DMS53 (cell line): Measurements from ENCODE around the gene ATRNL1.
A peak's percentile ranks its signal among the peaks of the same experiment; 100 is the strongest.
"Not testable (repeated sequence)": the region's sequence is repeated elsewhere in the genome, so short reads cannot be mapped to it uniquely, and the experiment has no call there.

ENCODE experiments used
- DNase-seq: peaks from one replicate; lab custom pipeline; 2025; lab: John Stamatoyannopoulos, UW

Gene ATRNL1

GRCh38 chr10:115222039-115222438, 128.9 kb downstream of the ATRNL1 start:
- DNase-seq = no peak

- no peak for DNase-seq
These were observed 146.6 kb downstream of the ATRNL1 start for GRCh38 chr10:115239761-115240160.

DNA sequence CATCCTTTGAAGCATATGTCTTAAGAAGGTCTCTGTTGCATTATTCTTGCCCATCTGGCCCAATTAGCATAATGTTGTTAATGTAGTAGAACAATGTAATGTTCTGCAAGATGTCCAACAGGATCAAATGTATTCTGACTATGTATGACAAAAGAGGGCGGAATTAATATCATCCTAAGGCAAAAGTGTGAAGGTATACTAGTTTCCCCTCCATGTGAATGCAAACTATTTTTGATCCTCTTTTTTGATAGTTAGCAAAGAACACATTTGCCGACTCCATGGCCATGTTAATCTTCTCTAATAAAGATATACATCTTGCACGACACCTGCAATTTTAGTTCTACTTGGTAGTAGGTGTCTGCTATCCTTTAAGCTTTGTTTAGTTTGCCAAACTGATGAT, 157.6 kb downstream of the ATRNL1 start:
- no peak for DNase-seq

DNA sequence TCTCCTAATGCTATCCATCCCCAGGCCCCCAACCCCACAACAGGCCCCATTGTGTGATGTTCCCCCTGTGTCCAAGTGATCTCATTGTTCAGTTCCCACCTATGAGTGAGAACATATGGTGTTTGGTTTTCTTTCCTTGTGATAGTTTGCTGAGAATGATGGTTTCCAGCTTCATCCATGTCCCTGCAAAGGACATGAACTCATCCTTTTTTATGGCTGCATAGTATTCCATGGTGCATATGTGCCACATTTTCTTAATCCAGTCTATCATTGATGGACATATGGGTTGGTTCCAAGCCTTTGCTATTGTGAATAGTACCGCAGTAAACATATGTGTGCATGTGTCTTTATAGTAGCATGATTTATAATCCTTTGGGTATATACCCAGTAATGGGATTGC, 160.6 kb downstream of the ATRNL1 start:
- not testable (repeated sequence) for DNase-seq

DNA sequence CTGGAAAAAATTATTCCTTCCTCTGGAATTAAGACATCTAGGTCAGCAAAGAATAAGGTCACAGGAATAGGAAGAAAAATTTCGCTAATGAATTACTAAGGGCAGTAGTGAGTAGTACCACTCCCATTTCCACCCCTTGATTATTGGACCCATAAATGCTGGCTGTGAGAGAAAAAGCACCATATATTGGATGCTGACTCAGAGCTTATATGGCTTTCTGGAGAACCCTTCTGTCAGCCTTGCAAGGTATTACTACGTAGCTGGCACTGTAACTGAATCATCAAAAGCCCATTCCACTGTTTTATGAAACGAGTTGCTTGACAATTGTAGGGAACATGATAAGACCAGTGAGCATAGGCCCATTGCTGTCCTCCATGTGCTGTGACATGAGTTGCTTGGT, 179.3 kb downstream of the ATRNL1 start:
- DNase-seq = no peak

DNA sequence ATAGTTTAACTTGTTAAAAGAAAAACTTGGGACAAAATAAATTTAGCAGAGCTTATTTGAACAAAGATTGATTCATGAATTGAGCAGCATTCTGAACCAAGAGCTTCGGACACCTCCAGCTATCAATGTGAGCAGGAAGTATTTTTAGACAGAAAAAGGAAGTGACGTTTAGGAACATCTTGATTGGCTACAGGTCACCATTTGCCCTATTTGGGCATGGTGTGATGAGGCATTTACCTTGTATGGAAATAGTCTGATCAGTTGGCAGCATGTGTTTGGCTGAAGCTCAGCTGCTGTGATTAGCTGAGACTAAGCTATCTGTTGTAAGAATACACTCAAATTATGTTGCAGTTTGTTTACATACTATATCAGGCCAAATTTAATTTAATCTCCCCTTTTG, 185.1 kb downstream of the ATRNL1 start:
- DNase-seq = no peak

DNA sequence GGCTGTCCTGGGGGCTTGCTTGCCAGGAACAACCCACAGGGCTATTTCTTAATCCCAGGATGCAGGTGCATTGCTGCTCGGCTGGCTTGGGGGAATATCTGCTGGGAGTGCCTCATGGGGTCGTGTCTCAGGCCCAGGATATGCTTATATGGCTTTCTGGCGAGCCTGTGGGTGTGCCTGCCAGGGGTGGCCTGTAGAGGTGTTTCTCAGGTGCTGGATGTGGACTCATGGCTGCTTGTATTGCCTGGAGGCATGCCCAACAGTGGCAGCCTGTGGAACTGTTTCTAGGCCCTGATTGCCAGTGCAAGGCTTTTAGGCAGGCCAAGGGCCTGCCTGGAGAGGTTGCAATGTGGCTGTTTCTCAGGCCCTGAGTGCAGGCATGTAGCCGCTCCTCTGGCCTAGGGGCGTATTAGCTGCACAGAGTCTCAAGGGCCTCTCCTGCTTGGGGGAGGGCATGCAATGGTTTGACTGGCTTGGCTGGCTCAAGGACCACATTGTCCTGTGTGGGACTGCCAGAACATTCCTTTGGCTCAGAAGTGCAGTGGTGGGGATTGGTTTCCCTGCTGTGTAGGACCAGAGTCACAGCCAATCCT, 202.1 kb downstream of the ATRNL1 start:
- no peak for DNase-seq

GRCh38 chr10:115300080-115300479, 206.9 kb downstream of the ATRNL1 start:
- DNase-seq = no peak

GRCh38 chr10:115319669-115320068, 226.5 kb downstream of the ATRNL1 start:
- not testable (repeated sequence) for DNase-seq

DNA sequence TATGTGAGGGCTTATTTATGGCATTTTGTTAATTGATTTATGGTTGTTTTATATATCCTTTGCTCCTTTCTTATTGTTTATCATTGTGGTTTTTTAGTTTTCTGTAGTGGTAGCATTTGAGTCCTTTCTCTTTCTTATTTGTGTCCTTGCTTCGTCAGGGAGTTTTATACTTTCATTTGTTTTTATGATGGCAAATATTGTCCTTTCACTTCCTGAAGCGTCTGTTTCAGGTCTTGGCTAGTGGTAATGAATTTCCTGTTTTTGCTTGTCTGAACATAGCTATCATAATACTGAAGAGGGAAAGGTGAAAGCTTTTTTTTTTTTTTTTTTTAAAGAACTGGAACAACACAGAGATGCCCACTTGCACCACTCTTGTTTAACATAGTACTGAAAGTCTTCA, 228.2 kb downstream of the ATRNL1 start:
- peak; percentile 67 for DNase-seq

DNA sequence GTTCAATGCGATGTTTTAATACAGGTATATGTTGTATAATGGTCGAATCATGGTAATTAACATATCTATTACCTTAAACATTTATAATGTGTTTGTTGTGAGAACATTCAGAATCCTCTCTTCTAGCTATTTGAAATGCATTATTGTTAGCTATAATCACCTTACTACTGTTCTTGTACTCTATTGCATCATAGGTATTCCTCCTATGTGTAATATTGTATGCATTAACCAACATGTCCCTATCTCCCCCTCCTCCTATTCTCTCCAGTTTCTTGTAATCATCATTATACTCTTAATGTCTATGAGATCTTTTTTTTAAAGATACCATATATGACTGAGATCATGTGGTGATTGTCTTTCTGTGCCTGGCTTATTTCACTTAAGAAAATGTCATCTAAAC, 235.2 kb downstream of the ATRNL1 start:
- no peak for DNase-seq

DNA sequence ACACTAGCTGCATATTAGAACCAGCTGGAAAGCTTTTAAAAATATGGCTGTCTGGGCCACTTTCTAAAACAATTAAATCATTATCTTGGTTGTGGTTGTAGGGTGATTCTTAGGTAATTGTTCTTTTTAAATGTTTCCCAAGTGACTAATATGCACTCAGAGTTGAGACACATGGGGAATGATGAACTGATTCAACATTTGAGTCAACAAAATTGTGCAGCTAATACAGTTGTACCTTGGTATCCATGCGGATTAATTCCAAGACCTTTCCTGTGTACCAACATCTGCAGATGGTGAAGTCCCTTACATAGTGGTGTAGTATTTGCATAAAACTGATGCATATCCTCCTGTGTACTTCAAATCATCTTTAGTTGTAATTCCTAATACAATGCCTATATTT, 242.2 kb downstream of the ATRNL1 start:
- no peak for DNase-seq

DNA sequence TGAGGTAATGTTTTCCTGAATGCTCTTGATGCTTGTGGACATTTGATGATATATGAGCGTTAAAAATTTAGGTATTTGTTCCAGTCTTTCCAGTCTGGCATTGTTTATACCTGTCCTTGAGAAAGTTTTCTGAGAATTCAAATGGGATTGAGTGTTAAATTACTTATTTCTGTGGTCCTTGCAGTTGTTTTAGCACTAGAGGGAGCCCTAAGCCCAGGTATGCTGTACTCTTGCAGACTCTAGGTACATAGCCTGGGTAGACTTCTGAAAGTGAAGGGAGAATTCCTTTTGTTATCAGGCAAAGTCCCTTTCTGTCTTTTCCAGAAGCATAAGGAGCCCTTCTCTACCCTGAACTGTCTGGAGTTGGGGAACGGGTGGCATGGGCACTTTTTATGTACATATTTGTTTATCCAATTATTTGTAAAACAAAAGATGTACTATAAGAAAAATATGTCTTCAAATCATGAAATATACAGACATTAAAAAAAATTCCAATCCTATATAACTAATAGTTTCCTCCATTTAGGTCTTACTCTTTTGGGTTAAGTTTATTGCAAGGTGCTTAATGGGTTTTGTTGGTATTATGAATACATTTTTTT, 262.1 kb downstream of the ATRNL1 start:
- peak; percentile 91 for DNase-seq

GRCh38 chr10:115367920-115368319, 274.8 kb downstream of the ATRNL1 start:
- not testable (repeated sequence) for DNase-seq

DNA sequence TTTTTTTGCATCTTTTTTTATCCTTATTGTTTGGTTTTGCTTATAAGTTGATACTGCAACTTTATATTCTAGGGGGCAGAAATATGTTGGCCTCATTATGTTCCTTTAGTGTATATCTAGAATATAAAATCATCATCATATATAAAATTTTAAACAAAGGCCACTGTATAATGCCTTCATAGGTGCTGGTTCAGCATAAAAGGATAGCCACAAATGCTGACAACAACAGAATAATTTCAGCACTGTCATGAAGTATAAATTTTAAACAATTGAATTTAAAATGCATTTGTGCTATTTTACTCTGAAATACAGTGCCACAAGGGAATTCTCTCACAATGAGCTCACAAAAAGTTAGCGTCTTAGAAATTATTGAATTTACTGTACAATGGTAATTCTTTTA, 285.9 kb downstream of the ATRNL1 start:
- no peak for DNase-seq

DNA sequence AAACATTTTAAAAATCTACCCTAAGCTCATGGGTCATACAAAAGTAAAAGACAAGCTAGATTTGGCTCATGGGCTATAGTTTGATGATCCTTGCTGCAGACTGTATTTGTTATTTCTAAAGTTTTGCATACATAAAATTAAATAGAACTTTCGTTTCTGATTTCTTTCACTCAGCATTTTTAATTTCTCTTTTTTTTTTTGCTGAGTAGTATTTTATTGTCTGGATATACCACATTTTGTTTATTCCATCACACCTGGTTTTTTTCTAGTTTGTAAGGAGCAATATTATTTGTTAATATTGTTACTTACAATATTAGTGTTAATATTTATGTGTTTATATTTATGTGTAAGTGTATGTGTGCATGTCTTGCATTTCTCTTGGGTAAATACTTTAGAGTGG, 291.5 kb downstream of the ATRNL1 start:
- no peak for DNase-seq

- DNase-seq = no peak
These were observed 297.4 kb downstream of the ATRNL1 start for GRCh38 chr10:115390607-115391006.

DNA sequence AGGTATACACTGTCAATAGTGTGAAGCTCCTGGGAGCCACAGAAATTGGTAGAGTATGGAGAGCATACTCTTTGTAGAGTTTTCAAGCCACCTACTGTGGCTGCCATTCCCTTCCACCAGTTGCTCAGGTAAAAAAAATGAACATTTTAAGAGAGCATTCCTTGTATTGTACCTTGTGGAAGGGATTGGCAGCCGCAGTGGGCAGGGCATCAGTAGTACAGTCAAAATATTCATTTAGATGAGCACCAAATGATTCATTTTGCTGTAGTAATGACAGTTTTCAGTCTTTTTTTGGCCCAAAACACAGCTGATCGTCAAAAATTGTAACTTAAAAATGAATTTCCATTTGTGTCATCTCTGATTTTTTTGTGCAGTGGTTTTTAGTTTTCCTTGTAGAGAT, 304.9 kb downstream of the ATRNL1 start:
- no peak for DNase-seq

GRCh38 chr10:115402699-115403098, 309.5 kb downstream of the ATRNL1 start:
- DNase-seq = no peak

GRCh38 chr10:115405838-115406237, 312.7 kb downstream of the ATRNL1 start:
- DNase-seq = not testable (repeated sequence)

- no peak for DNase-seq
These were observed 316.2 kb downstream of the ATRNL1 start for GRCh38 chr10:115409347-115409746.

- DNase-seq = peak; percentile 86
These were observed 324.6 kb downstream of the ATRNL1 start for GRCh38 chr10:115417585-115418265.

GRCh38 chr10:115422624-115423023, 329.5 kb downstream of the ATRNL1 start:
- no peak for DNase-seq

- no peak for DNase-seq
These were observed 334.4 kb downstream of the ATRNL1 start for GRCh38 chr10:115427611-115428010.
